ENCODE results near the gene FAM222B. TPM values are rescaled to one million over a fixed set of nuclear protein-coding genes. Genes with fewer than 3 reads are reported as not detected.

Gene FAM222B
- polyA plus RNA-seq, 1 donor (not counting 4 experiments of a cell fraction or from before 2014, with no cell fraction given): 6.5 TPM

- no peak for FAIRE-seq
- Histone ChIP-seq H3K36me3 (ENCODE audit: control insufficient read depth in 2 of 2, extremely low read depth in 1 of 2, insufficient read depth in 2 of 2, low read length in 2 of 2) (peaks cover 18 to 34% of the 10 kb centered on the region in 2 experiments), H3K27me3 (ENCODE audit: control insufficient read depth, extremely low read depth, insufficient read depth, low read length) (no peaks in the 10 kb centered on the region), H2AFZ (ENCODE audit: control insufficient read depth, low read length) (peak within 1 kb of the TSS; percentile 74), H3K4me3 (ENCODE audit: control insufficient read depth in 2 of 3, extremely low read depth in 1 of 3, insufficient read depth in 2 of 3, low read depth in 1 of 3, low read length in 3 of 3) (peak within 1 kb of the TSS; percentile 61 to 87 (median 78)), H3K27ac (ENCODE audit: control insufficient read depth, insufficient read depth, low read length) (peak within 1 kb of the TSS; percentile 99), H4K20me1 (ENCODE audit: control insufficient read depth, extremely low read depth, insufficient read depth, low read length) (peaks cover 26% of the 10 kb centered on the region), H3K4me2 (ENCODE audit: control insufficient read depth, extremely low read depth, insufficient read depth, low read depth, low read length) (peak within 1 kb of the TSS; percentile 91), H3K79me2 (ENCODE audit: control insufficient read depth, insufficient read depth, low read length) (peaks cover 22% of the 10 kb centered on the region), H3K9ac (ENCODE audit: control insufficient read depth, extremely low read depth, insufficient read depth, low read length) (peak within 1 kb of the TSS; percentile 98), H3K9me3 (ENCODE audit: control insufficient read depth, low read depth, low read length) (no peaks in the 10 kb centered on the region), H3K9me1 (ENCODE audit: control insufficient read depth, extremely low read depth, insufficient read depth, low read length) (no peaks in the 10 kb centered on the region), H3K4me1 (ENCODE audit: control insufficient read depth, extremely low read depth, insufficient read depth, low read length) (peaks cover 51% of the 10 kb centered on the region)
- dilution Hi-C loops (cut with MboI; ENCODE audit: extremely low pct_ligation_motif_present, low sequenced_read_pairs): no loop called here
- no peak for DNase-seq (ENCODE audit: low read depth, low spot score)
- no peak for TF ChIP-seq EZH2 (IDR thresholded peaks at IDR 0.05; ENCODE audit: low read length)
- TF ChIP-seq, protein P1, sequence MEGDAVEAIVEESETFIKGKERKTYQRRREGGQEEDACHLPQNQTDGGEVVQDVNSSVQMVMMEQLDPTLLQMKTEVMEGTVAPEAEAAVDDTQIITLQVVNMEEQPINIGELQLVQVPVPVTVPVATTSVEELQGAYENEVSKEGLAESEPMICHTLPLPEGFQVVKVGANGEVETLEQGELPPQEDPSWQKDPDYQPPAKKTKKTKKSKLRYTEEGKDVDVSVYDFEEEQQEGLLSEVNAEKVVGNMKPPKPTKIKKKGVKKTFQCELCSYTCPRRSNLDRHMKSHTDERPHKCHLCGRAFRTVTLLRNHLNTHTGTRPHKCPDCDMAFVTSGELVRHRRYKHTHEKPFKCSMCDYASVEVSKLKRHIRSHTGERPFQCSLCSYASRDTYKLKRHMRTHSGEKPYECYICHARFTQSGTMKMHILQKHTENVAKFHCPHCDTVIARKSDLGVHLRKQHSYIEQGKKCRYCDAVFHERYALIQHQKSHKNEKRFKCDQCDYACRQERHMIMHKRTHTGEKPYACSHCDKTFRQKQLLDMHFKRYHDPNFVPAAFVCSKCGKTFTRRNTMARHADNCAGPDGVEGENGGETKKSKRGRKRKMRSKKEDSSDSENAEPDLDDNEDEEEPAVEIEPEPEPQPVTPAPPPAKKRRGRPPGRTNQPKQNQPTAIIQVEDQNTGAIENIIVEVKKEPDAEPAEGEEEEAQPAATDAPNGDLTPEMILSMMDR (optimal IDR thresholded peaks at IDR 0.05 in 1 of 3, IDR thresholded peaks at IDR 0.05 in 1 of 3, conservative IDR thresholded peaks at IDR 0.05 in 1 of 3; ENCODE audit: extremely low read depth in 1 of 3, insufficient read depth in 2 of 3, low read length in 3 of 3): no peak
Observed at GRCh38 chr17:28726226-28726626, 116.4 kb downstream of the FAM222B start, which contains the start of gene TLCD1. TLCD1 (minus strand) TSS chr17:28726233; CDS start chr17:28726097, 136 bp downstream.

GRCh38 chr17:28725660-28726225 is 116.8 kb downstream of the FAM222B start:
- H3K4me1 ChIP-seq (ENCODE audit: control insufficient read depth, extremely low read depth, insufficient read depth, low read length): peaks cover 53% of the 10 kb centered on the region
- H3K9me1 ChIP-seq (ENCODE audit: control insufficient read depth, extremely low read depth, insufficient read depth, low read length): no peaks in the 10 kb centered on the region
- TF ChIP-seq, protein P1 (optimal IDR thresholded peaks at IDR 0.05 in 1 of 3, IDR thresholded peaks at IDR 0.05 in 1 of 3, conservative IDR thresholded peaks at IDR 0.05 in 1 of 3; ENCODE audit: extremely low read depth in 1 of 3, insufficient read depth in 2 of 3, low read length in 3 of 3): peak in 1 of 3 experiments; percentile 0
- TF ChIP-seq EZH2 (IDR thresholded peaks at IDR 0.05; ENCODE audit: low read length): no peak
- peaks cover 26% of the 10 kb centered on the region for H4K20me1 ChIP-seq (ENCODE audit: control insufficient read depth, extremely low read depth, insufficient read depth, low read length)
- FAIRE-seq: no peak
- H2AFZ ChIP-seq (ENCODE audit: control insufficient read depth, low read length): no peak overlapping the region
- peaks cover 27% of the 10 kb centered on the region for H3K79me2 ChIP-seq (ENCODE audit: control insufficient read depth, insufficient read depth, low read length)
- no peaks in the 10 kb centered on the region for H3K27me3 ChIP-seq (ENCODE audit: control insufficient read depth, extremely low read depth, insufficient read depth, low read length)
- peak overlapping the region; percentile 61 to 68 (median 62) for H3K4me3 ChIP-seq (ENCODE audit: control insufficient read depth in 2 of 3, extremely low read depth in 1 of 3, insufficient read depth in 2 of 3, low read depth in 1 of 3, low read length in 3 of 3)
- peaks cover 20 to 38% of the 10 kb centered on the region in 2 experiments for H3K36me3 ChIP-seq (ENCODE audit: control insufficient read depth in 2 of 2, extremely low read depth in 1 of 2, insufficient read depth in 2 of 2, low read length in 2 of 2)
- dilution Hi-C loops (cut with MboI; ENCODE audit: extremely low pct_ligation_motif_present, low sequenced_read_pairs): no loop called here
- H3K9me3 ChIP-seq (ENCODE audit: control insufficient read depth, low read depth, low read length): no peaks in the 10 kb centered on the region
- peak overlapping the region; percentile 85 for H3K4me2 ChIP-seq (ENCODE audit: control insufficient read depth, extremely low read depth, insufficient read depth, low read depth, low read length)
- H3K27ac ChIP-seq (ENCODE audit: control insufficient read depth, insufficient read depth, low read length): peak overlapping the region; percentile 82
- DNase-seq (ENCODE audit: low read depth, low spot score): no peak
- H3K9ac ChIP-seq (ENCODE audit: control insufficient read depth, extremely low read depth, insufficient read depth, low read length): peak overlapping the region; percentile 98
